HG03066 (cell line): ENCODE data around the gene RNASE12.
"Not testable (repeated sequence)": the region's sequence is repeated elsewhere in the genome, so short reads cannot be mapped to it uniquely, and the experiment has no call there.

Source experiments
- ATAC-seq: cut with Tn5 transposase; IDR thresholded peaks from one replicate; pipeline ENCODE4 v1.9.1; 2021; ENCODE audit warnings: low read depth; ENCODE audit not compliant: unreplicated experiment

Gene RNASE12

GRCh38 chr14:20583908-20584307, 7.3 kb downstream of the RNASE12 start:
- ATAC-seq, result no peak

- ATAC-seq, result no peak
Observed at GRCh38 chr14:20583142-20583541, 8.0 kb downstream of the RNASE12 start.

GRCh38 chr14:20580242-20580641, 10.9 kb downstream of the RNASE12 start:
- ATAC-seq, result no peak

GRCh38 chr14:20578784-20579502, 12.2 kb downstream of the RNASE12 start:
- ATAC-seq, result no peak

DNA sequence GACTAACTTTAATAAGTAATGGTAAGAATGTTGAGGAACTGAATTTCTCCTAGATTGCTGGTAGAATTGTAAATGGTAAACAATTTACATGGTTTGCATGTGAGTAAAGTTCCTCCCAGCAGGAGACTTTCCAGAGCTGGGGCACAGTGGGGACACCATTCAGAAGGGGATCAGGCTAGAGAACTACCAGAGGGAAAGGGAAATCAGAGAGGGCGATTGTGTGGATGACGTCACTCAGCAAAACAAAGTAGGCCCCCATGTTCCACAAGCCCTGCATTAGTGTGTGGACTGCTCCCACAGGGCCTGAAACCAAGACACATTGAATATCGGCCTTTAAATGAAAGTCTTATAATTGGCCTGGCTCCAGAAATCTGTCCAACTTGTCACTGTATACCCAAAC, 12.9 kb downstream of the RNASE12 start:
- no peak for ATAC-seq

DNA sequence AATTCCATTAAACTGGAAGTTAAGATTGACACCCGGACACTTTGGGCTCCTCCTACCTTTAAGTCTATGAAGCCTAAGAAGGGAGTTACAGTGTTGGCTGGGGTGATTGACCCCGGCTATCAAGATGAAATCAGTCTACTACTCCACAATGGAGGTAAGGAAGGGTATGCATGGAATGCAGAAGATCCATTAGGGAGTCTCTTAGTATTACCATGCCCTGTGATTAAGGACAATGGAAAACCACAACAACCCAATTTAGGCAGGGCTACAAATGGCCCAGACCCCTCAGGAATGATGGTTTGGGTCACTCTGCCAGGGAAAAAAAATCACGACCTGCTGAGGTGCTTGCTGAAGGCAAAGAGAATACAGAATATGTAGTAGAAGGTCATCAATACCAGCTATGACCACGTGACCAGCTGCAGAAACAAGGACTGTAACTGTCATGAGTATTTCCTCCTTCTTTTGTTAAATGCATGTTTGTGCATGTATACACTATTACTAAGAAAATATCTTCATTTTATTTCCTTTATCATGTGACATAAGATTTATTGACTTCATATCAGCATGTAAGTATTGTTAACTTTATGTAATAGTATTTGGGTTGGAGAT, 18.7 kb downstream of the RNASE12 start:
- ATAC-seq, result not testable (repeated sequence)

- not testable (repeated sequence) for ATAC-seq
Observed at GRCh38 chr14:20570720-20571119, 20.5 kb downstream of the RNASE12 start.

DNA sequence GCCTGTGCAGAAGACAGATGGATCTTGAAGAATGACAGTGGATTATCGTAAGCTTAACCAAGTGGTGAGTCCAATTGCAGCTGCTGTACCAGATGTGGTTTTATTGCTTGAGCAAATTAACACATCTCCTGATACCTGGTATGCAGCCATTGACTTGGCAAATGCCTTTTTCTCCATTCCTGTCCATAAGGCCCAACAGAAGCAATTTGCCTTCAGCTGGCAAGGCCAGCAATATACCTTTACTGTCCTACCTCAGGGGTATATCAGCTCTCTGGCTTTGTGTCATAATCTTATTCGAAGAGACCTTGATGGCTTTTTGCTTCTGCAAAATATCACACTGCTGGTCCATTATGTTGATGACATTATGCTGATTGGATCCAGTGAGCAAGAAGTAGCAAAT, 21.3 kb downstream of the RNASE12 start:
- ATAC-seq, result not testable (repeated sequence)

GRCh38 chr14:20569066-20569465, 22.1 kb downstream of the RNASE12 start:
- no peak for ATAC-seq

- no peak for ATAC-seq
Observed at GRCh38 chr14:20568393-20568792, 22.8 kb downstream of the RNASE12 start.

GRCh38 chr14:20567199-20567598, 24.0 kb downstream of the RNASE12 start:
- not testable (repeated sequence) for ATAC-seq

- no peak for ATAC-seq
Observed at GRCh38 chr14:20564501-20564997, 26.6 kb downstream of the RNASE12 start.

DNA sequence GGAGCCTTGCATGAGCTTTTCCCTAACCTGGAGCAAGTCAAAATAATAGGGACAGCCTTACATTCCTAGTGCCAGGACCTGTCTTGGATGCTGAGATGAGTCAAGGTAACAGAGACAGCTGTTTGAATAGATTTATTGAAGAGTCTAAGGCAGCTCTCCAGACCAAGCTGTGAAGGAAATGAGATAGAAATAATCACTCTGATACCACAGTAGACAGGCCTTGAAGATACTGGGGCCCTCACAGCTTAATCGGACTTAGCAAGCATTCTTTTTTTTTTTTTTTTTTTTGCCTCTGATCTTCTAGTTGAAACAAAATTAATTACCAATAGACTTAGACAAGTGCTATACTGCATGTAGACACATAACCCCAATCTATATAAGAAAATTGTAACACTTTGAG, 27.2 kb downstream of the RNASE12 start:
- no peak for ATAC-seq

- ATAC-seq, result no peak
Observed at GRCh38 chr14:20560961-20561360, 30.2 kb downstream of the RNASE12 start, which contains the start of gene RNASE9. RNASE9 (minus strand) TSS chr14:20561047.

DNA sequence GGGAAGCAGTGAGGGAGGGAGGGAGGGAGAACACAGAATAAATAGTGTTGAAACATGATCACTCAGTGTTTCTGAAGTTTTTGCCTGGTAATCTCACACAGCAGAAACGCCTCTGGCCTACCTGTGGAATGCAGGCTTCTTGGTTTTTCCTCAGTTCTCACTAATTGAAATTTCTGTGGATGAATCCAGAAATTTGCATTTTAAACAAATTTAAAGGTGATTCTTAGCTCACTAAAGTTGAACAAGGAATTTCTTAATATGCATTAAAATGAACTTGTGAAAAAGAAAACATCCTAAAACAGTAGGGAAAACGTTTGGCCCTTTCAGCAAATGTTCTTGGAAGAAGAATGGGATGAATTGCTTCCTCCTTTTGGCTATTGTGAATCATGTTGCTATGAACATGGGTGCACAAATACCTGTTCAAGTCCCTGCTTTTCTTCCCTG, 31.7 kb downstream of the RNASE12 start:
- ATAC-seq, result no peak

GRCh38 chr14:20557212-20557542, 34.0 kb downstream of the RNASE12 start:
- ATAC-seq, result no peak

GRCh38 chr14:20556500-20557211, 34.5 kb downstream of the RNASE12 start:
- no peak for ATAC-seq

- no peak for ATAC-seq
Observed at GRCh38 chr14:20555845-20556244, 35.3 kb downstream of the RNASE12 start.

GRCh38 chr14:20553024-20553423, 38.2 kb downstream of the RNASE12 start:
- ATAC-seq, result no peak

DNA sequence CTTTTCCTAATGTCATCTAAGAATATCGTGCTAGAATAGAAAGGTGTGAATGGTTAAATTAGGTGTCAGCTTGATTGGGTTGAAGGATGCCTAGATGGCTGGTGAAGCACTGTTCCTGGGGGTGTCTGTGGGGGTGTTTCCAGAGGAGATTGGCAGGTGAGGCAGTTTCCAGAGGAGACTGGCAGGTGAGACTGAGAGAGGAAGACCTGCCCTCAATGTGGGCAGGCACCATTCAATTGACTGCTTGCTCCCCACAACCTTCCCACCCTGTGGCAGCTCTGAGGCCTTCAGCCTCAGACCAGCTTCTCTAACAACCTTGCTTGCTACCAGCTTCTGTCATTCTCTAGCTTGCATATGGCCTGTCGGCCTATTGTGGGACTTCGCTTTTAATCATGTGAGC, 39.6 kb downstream of the RNASE12 start:
- no peak for ATAC-seq

- no peak for ATAC-seq
Observed at GRCh38 chr14:20550926-20551325, 40.2 kb downstream of the RNASE12 start.
